DLD1 (cell line): ENCODE data around the gene ACSS2.

ENCODE experiments used
- in situ Hi-C: cut with HindIII; loops from 2 replicates; pipeline ENCODE4 v1.10.0; 2017; ENCODE audit warnings: low sequenced_read_pairs

The ACSS2 gene

GRCh38 chr20:34876406-34877282 is at the start of gene ACSS2:
TSS of gene ACSS2 (plus strand) at chr20:34876612. CDS start at chr20:34876646, 34 bp downstream.
- in situ Hi-C loops = no loop called here

- in situ Hi-C loops = no loop called here
These were observed 47.2 kb upstream of the ACSS2 start for GRCh38 chr20:34829191-34829590.

GRCh38 chr20:34831936-34832335 is 44.5 kb upstream of the ACSS2 start:
- in situ Hi-C loops = no loop called here

GRCh38 chr20:34834459-34834893 is 41.9 kb upstream of the ACSS2 start:
- in situ Hi-C loops = no loop called here

- in situ Hi-C loops = no loop called here
These were observed 34.3 kb upstream of the ACSS2 start for GRCh38 chr20:34842143-34842542.

- in situ Hi-C loops = no loop called here
These were observed 33.0 kb upstream of the ACSS2 start for GRCh38 chr20:34843421-34843820.

- in situ Hi-C loops = no loop called here
These were observed 27.8 kb upstream of the ACSS2 start for GRCh38 chr20:34848597-34848996.

GRCh38 chr20:34849778-34850177 is 26.6 kb upstream of the ACSS2 start:
- in situ Hi-C loops = no loop called here

- in situ Hi-C loops = no loop called here
These were observed 25.4 kb upstream of the ACSS2 start for GRCh38 chr20:34850969-34851368.

- in situ Hi-C loops = no loop called here
These were observed 24.1 kb upstream of the ACSS2 start for GRCh38 chr20:34852298-34852697.

- in situ Hi-C loops = no loop called here
These were observed 17.0 kb upstream of the ACSS2 start for GRCh38 chr20:34859367-34859766.

- in situ Hi-C loops = no loop called here
These were observed 16.4 kb upstream of the ACSS2 start for GRCh38 chr20:34859826-34860545.

GRCh38 chr20:34861386-34862084 is 14.9 kb upstream of the ACSS2 start:
- in situ Hi-C loops = no loop called here

- in situ Hi-C loops = no loop called here
These were observed 13.7 kb upstream of the ACSS2 start for GRCh38 chr20:34862724-34863123.

GRCh38 chr20:34863421-34863965 is 12.9 kb upstream of the ACSS2 start:
- in situ Hi-C loops = no loop called here

GRCh38 chr20:34864216-34864615 is 12.2 kb upstream of the ACSS2 start:
- in situ Hi-C loops = no loop called here

- in situ Hi-C loops = no loop called here
These were observed 5.0 kb upstream of the ACSS2 start for GRCh38 chr20:34871320-34871926.

GRCh38 chr20:34871966-34872621 is 4.3 kb upstream of the ACSS2 start:
- in situ Hi-C loops = no loop called here

- in situ Hi-C loops = no loop called here
These were observed 3.7 kb upstream of the ACSS2 start, which contains the start of gene GGT7 for GRCh38 chr20:34872622-34873224. TSS of gene GGT7 (minus strand) at chr20:34872856. CDS start at chr20:34872815, 41 bp downstream.
